ENCODE data around the gene RLN3.
"Not testable (repeated sequence)": the region's sequence is repeated elsewhere in the genome, so short reads cannot be mapped to it uniquely, and the experiment has no call there.

RLN3 gene

GRCh38 chr19:14021474-14021873, 6.5 kb upstream of the RLN3 start:
- no peak for DNase-seq (ENCODE audit: low read depth)

GRCh38 chr19:14022469-14022868, 5.5 kb upstream of the RLN3 start:
- no peak for DNase-seq (ENCODE audit: low read depth)

GRCh38 chr19:14023404-14024235, 4.3 kb upstream of the RLN3 start:
- DNase-seq (ENCODE audit: low read depth) = no peak

GRCh38 chr19:14026652-14027192, 1.2 kb upstream of the RLN3 start:
- DNase-seq (ENCODE audit: low read depth) = not testable (repeated sequence)

- no peak for DNase-seq (ENCODE audit: low read depth)
Measured at GRCh38 chr19:14028901-14029300, 953 bp downstream of the RLN3 start.

GRCh38 chr19:14030997-14031718, 3.2 kb downstream of the RLN3 start:
- DNase-seq (ENCODE audit: low read depth) = no peak

- no peak for DNase-seq (ENCODE audit: low read depth)
Measured at GRCh38 chr19:14031719-14032480, 4.0 kb downstream of the RLN3 start, which contains the start of gene IL27RA. Gene IL27RA, plus strand, starts transcription at chr19:14031762. Its CDS starts 111 bp downstream, at chr19:14031873.

- DNase-seq (ENCODE audit: low read depth) = no peak
Measured at GRCh38 chr19:14033946-14034345, 6.0 kb downstream of the RLN3 start.

GRCh38 chr19:14035159-14035558, 7.2 kb downstream of the RLN3 start:
- not testable (repeated sequence) for DNase-seq (ENCODE audit: low read depth)

- DNase-seq (ENCODE audit: low read depth) = no peak
Measured at GRCh38 chr19:14035706-14036105, 7.8 kb downstream of the RLN3 start.

GRCh38 chr19:14039181-14039580, 11.2 kb downstream of the RLN3 start:
- no peak for DNase-seq (ENCODE audit: low read depth)

GRCh38 chr19:14042659-14043608, 15.0 kb downstream of the RLN3 start:
- peak; percentile 57 for DNase-seq (ENCODE audit: low read depth)

GRCh38 chr19:14047866-14048265, 19.9 kb downstream of the RLN3 start:
- DNase-seq (ENCODE audit: low read depth) = not testable (repeated sequence)

GRCh38 chr19:14048443-14049153, 20.6 kb downstream of the RLN3 start:
- no peak for DNase-seq (ENCODE audit: low read depth)

- no peak for DNase-seq (ENCODE audit: low read depth)
Measured at GRCh38 chr19:14050512-14050911, 22.6 kb downstream of the RLN3 start.

GRCh38 chr19:14050961-14051360, 23.0 kb downstream of the RLN3 start:
- DNase-seq (ENCODE audit: low read depth) = not testable (repeated sequence)

GRCh38 chr19:14051980-14052379, 24.0 kb downstream of the RLN3 start:
- DNase-seq (ENCODE audit: low read depth) = no peak

GRCh38 chr19:14052470-14052869, 24.5 kb downstream of the RLN3 start:
- no peak for DNase-seq (ENCODE audit: low read depth)

GRCh38 chr19:14053032-14053431, 25.1 kb downstream of the RLN3 start:
- DNase-seq (ENCODE audit: low read depth) = no peak

GRCh38 chr19:14053500-14053899, 25.6 kb downstream of the RLN3 start:
- no peak for DNase-seq (ENCODE audit: low read depth)

Measured in stromal cell of bone marrow (primary cell).